Heart left ventricle (tissue), 13 donors: ENCODE data around the gene PTPRD.

Source experiments
- CTCF ChIP-seq, 12 donors: fragments of 200-600 bp; sonication (generic) in 4 of 12; IDR thresholded peaks; one replicate each; pipeline versions ENCODE4 v1.5.0 to v1.8.0; 2018 to 2022; ENCODE audit warnings: antibody characterized with exemption in 12 of 12, mild to moderate bottlenecking in 5 of 12
- POLR2A ChIP-seq, 2 donors: fragments of 450-650 bp; IDR thresholded peaks; one replicate each; pipeline ENCODE4 v1.6.1; 2017; ENCODE audit warnings: antibody characterized with exemption in 2 of 2, mild to moderate bottlenecking in 2 of 2, moderate library complexity in 2 of 2
- donor health status: ischemic (EF 13 %, LVEDD 7.1; RV severe dilation, severe dysfunction).
- donor health status: DM: no; HTN: yes; CAD: no.
- donor health status: DM: no; HTN: no; CAD: no.
- donor health status: ischemic (EF 25% LVEDD 6.9; RV normal size, moderate dysfunction).
- donor health status: ischemic (EF 25% LVEDD 5.7; RV mildly dilated, moderate dysfunction).
- donor health status: ischemic (EF 35%, LVEDD 5.7; RV mildly dilated, moderate dysfunction).
- donor health status: nonischemic (EF 11% LVEDD 7.7; RV severe dilation, severe dysfunction).
- donor health status: DM: yes; HTN: yes; CAD: no.
- donor health status: PGD.
- donor health status: ischemic (EF 29% LVEDD 5.4; RV normal size, mild dysfunction).
- donor health status: nonischemic (EF 23%, LVEDD 6.1; RV moderate dilation, normal function).

GRCh38 chr9:9819886-9820285, 792.9 kb downstream of the PTPRD start:
- TF ChIP-seq POLR2A (IDR thresholded peaks at IDR 0.05) (no peak), CTCF (IDR thresholded peaks at IDR 0.05) (no peak)
